Measurements from ENCODE around the gene HOXC11.

The HOXC11 gene

DNA sequence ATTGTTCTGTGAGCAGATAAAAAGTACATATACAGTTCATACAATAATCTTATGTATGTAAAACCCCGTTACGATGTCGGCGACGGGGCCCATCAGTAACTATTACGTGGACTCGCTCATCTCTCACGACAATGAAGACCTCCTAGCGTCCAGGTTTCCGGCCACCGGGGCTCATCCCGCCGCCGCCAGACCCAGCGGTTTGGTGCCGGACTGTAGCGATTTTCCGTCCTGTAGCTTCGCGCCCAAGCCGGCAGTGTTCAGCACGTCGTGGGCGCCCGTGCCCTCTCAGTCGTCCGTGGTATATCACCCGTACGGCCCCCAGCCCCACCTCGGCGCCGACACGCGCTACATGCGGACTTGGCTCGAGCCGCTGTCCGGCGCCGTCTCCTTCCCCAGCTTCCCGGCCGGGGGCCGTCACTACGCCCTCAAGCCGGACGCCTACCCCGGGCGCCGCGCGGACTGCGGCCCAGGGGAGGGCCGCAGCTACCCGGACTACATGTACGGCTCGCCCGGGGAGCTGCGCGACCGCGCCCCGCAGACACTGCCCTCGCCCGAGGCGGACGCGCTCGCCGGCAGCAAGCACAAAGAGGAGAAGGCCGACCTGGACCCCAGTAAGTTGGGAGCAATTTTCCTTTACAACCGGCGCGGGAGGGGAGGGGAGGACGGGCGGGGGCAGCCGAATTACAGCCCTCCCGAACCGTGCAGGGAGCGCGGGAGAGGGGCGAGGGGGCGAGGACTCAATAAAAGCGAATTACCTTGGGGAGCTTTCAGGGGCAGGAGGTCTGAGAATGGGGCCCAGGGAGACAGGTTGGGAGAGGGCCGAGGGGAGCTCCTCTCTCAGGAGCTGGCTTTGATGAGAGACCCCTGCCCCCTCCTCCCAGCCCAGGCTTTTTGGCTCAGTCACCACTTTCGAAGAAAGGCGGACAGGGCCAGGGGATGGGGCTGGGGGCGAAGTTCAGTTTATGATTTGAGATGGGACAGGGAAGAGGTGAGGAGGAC is 27.5 kb downstream of the HOXC11 start, which contains the start of gene HOXC9:
TSS of gene HOXC9 (plus strand) at position 46 of the 999 bp plus-strand sequence. CDS start at position 74, 28 bp downstream.
- DNase-seq: peak; percentile 14

DNA sequence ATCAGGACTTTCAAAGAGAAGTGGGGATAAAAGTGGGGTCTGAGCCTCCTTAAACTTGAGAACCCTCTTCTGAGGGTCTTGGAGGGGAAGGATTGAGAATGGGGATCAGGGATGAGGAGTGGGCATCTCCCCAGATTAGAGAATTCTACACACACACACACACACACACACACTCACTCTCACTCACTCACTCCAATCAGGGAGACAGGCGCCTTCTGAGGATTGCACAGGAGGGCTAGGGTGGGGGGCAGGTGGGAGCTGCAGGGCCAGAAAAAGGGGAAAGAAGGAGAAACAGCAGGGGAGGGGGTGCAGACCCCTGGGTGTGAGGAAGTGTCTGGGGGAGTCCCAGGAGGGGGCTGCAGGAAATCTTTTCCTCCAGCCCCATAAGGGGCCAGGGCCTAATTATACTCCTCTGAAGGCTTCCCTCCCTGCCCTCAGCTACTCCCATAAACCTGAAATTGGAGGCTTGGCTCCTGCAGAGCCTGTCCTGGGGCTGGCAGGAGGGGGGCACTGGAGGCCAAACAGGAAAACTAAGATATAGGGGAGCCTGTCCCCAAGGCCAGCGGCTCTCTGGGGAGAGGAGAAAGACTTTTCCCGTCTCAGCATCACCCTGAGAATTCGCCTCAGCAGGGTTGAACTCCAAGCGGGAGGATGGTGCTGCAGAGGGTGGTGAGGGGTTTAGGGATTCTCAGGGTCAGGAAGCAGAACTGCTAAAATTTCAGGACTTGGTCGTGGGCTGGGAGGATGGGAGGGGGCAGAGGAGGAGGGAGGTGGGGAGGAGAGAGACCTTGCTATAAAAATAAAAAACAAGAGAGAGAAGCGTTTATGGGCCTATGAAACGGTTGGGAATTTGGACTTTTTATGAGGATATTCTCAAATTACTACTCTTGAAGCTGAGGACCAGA is 28.6 kb downstream of the HOXC11 start:
- no peak for DNase-seq

DNA sequence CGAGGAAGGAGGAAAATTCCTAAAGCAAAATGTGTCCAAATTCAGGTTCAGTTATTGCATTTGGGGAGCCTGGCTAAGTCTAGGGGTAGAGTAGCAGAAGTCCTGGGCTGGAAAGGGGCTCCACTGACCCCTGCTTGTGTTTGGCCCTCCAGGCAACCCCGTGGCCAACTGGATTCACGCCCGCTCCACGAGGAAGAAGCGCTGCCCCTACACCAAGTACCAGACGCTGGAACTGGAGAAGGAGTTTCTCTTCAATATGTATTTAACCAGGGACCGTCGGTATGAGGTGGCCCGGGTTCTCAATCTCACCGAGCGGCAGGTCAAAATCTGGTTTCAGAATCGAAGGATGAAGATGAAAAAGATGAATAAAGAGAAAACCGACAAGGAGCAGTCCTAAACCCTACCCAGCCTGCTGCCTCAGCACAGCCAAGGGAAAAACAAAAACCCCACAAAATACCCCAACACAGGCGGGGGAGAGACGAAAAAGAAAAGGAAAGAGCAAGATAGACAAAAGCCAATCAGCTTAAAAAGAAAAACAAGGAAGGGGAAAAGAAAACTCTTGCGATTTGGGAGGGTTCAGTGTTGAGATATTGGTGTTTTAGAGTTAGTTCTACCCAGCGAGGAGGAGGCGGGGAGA is 29.5 kb downstream of the HOXC11 start:
- no peak for DNase-seq

DNA sequence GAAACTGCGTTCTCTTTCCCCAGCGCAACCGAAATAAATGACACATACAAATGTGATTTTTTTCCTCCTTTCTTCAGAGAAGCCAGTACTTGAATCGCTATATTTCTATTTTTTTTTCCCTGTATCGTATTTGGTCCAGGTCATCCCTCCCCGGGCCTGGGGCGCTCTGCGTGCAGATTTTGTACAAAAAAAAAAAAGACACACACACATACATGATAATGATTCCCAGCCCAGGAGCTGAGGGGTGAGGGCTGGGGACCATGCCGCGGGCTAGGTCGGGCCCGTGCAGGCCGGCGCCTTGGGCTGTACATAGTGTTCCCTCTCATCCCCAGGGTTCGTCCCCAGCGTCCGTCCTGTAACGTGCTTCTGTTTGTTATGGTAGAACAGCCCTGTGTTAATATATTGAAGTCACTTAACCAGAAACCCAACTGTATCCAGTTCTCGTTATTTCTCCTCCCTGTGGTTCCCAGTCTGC is 30.0 kb downstream of the HOXC11 start:
- DNase-seq: no peak

DNA sequence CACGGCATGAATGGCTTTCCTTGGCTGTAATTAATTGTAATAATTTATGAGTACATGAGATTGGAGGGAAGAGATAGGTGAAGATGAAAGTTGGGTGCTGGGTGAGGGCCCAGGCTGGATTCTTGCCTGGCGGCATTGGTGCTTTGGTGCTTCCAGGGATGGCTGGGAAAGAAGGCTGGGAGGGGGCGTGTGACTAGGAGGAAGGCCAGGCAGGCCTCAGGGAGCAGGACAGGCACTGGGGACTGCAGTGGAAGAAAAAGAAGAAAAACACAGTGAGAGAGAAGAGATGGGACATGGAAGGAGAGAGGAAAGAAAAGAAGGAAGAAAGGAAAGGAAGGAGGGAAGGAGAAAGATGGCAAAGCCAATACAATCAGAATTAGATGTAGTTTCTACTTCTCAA is 30.7 kb downstream of the HOXC11 start:
- DNase-seq: no peak

DNA sequence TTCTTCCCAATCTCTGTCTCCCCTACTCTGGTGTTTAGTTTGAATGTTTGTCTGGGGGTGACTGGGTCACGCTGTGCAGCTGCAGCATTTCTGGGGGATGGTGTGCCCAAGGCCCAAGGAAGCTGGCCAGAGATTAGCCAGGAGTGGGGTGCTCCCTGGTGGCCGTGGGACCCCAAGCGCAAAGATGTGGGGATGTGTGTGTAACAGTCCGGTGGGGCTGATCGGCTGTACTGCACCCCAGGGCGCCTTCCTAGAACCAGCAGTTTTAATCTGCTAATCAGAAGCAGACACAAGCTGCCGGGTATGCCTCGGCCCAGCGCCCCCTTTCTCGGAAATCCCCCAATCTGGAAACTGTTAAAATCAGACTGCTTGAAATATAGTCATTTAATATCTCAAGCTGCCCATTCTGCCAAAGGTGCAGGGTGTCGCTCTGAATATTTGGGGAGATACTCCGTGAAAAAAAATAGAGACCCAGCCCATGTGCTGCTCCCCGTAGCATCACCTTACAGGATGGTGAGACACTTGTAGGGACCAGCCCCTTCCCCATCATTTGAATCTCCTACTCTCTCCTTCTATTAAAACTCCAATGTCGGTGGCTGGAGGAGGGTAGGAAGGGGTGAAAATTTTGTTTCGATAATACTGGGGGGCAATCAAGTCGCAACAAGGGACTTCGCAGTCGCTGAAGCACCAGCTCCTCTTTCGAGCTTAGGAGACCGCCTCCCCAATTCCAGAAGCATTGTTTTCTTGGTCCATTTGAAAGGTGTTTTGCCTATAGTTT is 31.3 kb downstream of the HOXC11 start:
- DNase-seq: no peak

DNA sequence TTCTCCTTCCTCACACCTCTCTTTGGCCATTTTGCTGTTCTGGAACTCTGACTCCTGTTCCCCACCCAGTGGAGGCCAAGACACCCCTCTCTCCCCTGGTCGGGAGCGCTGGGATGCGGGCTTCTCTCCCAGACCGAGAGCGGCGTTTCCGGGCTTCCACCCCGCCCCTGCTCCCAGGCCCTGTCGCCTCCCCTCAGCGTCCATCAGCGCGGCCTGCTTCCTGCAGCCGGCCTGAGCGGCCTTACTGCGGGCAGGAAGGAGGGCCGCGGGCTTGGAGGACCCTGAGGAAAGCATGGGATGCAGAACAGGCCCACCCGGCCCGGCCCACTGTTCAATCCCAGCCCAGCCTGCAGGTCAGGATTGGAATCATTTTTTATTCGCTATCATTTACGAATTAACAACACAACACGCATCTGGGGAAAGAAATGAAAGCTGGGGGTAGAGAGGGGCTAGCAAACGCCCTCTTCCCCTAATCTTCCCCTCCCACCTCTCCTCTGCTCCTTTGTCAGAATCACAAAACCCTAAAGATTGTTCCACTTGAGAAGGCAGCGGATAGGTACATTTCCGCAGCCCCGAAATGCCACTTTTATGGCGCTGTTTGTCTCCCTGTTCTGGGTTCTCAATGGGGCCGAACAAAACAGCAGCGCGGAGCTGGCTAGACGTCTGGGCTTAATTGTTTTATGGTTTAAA is 32.1 kb downstream of the HOXC11 start:
- DNase-seq: no peak

DNA sequence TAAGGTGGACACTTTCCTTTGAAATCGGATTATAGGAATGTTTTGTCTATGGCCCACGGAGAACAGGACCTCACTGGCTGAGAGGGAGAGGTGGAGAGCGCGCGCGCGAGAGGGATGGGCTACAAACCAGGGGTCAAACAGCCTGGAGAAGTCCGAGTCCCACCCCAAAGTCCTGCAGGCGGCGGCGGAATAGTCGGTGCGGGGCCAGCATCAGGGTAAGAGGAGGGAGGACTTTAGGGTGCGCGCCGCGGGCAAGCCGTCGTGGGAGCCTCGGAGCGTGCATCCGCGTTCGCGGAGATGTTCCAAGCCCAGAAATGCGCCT is 32.6 kb downstream of the HOXC11 start:
- DNase-seq: no peak

DNA sequence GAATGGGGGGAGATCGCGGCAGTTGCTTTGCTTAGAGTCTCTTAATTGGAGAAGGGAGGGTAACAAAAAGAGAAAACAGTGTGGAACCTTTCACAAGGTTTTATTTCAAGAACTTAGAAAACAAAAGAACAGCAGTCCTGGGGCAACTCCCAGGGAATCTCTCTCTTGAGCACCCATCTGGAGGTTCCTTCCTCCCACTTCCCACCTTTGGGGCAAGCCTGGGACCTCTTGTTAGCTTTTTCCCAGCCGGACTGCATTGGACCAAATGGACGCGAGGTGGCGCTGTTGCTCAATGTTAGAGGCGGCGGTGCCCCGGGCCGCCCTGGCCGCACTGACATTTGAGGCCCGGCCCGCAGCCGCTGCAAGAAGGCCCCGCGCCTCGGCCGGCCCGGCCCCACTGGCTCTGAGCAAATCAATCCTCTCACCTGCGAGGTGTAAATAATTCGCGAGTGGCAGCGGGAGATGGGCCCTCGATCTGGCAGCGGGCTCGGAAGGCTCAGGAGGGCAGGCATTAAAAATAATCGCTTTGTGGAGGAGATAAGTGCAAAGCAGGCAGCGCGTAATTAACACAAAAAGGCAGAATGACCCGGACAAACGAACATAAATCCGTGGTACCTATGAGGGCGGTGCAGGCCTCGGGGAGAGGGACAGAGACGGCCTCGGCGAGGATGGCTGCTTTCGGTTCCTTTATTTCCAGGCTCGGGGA is 33.1 kb downstream of the HOXC11 start:
- DNase-seq: peak; percentile 67

DNA sequence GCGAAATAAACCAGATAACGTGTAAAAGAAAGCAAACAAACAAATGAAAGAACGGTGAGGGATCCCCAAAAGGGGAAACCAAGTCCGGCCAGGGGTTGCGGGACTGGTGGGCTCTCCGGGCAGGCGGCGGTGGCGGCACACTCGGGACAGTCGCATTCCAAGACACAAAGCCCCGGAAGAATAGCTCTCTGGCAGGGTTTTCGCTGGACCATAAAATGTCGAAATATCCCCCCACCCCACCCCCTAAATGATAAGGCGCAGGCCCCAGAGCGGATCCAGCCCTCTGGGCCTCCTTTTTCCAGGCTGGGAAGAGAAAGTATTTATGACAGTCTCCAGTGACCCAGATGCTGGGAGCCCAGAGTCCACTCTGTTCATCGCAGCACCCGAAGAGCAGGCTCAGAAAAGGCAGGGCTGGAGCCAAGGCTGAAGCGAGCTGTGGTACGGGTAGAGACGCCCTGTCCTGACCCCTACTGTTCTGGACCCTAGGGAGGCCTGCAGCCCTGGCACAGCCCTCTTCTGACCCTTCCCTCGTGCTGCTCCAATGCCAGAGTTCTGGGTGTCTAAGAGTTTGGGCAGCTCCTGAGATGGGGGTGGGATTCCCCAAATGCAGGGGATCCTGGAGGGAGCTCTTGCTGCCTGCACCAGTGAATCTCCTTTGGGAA is 33.8 kb downstream of the HOXC11 start:
- no peak for DNase-seq

DNA sequence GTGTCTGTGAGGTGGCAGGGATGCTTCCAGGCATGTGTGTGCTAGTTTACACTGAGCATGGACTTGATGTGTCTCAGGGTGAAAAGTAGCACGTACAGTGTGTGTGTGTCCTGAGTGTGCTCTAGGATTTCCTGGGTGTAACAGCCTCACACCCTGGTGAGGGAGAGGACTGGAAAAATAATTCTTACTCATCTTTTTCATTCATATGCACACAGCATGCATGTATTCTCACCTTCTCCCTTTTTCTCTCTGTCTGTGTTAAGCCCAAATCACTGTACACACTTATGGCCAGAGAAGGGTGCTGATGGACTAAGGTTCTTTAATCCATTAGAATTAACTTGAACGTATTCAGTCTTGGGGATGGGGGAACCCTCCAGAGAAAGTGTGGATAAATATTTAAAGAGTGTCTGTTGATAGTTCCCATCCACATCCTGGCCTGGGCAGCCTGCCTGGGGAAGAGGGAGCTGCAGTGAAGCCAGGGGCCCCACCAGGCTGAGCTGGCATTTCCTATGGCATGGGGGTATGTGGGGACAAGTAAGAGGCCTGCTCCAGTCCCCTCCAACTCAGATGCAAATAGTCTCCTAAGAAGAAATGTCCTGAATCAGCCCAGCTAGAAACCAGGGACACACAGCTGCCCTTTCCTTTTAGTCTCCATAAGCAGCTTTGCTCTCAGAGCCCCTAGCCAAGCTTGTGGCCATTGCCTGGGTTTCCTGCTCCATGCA is 34.8 kb downstream of the HOXC11 start:
- no peak for DNase-seq

DNA sequence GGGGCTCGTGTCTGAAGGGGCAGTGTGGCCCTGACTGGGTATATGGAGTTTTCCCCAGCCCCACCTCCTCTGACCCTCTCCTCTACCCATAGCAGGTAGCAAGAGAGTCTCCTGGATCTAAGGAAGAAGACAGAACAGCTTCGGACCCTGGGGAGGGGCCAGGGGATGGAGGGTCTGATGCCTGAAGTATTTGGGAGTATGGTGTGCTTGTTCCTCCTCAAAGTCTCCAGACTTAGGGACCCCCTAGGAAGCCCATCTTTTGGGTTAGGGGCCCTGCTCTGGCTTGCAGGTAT is 35.3 kb downstream of the HOXC11 start:
- no peak for DNase-seq

DNA sequence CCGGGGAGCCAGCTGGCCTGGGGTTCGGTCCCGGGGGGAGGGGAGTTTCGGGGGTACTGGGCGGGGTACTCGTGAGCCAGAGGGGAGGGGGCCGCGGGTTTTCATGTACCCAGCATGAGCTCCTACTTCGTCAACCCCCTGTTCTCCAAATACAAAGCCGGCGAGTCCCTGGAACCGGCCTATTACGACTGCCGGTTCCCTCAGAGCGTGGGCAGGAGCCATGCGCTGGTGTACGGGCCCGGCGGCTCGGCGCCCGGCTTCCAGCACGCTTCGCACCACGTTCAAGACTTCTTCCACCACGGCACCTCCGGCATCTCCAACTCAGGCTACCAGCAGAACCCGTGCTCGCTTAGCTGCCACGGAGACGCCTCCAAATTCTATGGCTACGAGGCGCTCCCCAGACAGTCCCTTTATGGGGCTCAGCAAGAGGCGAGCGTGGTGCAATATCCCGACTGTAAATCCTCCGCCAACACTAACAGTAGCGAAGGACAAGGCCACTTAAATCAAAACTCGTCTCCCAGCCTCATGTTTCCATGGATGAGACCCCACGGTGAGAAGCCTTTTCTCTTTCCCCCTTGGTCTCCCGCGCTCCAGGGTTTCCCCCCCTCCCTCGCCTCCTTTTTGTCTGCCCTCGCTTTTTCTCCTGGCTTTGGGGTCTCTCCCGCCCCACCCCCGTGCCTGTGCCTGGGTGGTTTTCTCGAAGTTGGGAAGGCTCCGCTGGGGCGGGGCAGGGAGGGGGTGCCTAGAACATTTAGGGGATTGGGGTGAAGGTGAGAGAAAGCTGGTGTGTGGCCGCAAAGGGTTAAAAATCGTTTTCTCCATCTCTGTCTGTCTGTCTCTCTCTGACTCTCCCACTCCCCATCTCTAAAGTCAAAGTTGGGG is 36.5 kb downstream of the HOXC11 start:
- peak; percentile 15 for DNase-seq

DNA sequence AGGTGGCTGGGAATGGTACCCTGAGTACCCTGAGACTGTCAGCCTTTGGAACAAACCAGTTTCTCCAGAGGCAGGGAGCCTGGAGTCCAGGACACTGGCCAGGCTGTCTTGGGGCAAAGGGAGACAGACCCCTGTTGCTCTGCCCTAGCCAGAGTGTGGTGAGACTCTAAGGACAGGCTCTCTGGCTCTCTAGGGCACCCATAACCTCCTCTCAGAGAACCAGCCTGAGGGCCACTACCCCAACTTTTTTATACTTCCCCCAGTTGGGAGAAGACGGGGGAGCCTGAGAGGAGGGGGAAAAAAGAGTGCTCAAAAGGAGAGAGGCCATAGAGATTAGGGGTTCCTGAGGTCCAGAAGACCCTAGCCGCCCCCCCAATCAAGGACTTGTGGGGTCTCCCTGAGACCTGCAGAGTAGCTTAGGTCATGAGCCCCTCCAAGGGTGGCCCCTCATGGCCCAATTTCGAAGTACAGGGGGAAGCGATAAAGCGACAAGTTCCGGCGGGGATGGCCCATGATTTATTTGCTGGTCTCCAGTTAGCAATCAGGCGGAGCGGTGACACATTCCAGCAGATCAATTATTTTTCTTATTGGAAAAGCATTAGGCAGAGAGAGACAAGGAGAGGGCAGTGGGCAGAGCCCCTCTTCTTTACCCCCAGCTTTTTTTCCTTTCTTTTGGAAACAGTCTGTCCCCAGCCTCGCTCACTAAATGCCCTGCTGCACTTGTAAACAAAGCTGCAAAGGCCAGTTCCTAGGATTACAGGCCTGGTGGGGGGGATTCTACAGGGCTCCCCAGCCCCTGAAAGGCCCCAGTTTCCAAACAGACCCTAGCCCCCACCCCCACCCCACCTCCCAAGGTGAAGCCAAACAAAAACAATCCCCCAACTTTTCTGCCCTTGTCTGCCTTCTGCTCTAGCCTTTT is 37.4 kb downstream of the HOXC11 start:
- no peak for DNase-seq

DNA sequence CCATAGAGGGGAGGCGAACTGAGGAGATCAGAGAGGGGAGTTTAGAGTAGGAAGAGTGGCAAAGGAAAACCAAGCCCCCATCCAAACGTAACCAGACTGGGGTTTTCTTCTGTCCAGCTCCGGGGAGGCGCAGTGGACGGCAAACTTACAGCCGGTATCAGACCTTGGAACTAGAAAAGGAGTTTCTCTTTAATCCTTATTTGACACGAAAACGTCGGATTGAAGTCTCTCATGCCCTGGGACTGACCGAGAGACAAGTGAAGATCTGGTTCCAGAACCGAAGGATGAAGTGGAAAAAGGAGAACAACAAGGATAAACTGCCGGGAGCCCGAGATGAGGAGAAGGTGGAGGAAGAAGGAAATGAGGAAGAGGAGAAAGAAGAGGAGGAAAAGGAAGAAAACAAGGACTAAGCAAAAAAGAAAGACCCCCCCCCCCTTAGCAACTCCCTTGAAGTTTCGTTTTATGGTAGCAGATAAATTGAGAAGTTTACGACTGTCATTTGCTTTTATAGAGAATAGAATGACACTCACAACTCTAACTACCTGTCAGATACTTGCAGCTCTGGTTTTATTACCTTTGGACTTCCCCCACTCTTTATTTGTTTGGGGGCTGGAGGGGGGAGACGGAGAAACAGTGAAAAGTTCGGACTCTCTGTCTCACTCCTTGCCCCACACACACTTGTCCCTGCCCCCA is 38.2 kb downstream of the HOXC11 start:
- no peak for DNase-seq

DNA sequence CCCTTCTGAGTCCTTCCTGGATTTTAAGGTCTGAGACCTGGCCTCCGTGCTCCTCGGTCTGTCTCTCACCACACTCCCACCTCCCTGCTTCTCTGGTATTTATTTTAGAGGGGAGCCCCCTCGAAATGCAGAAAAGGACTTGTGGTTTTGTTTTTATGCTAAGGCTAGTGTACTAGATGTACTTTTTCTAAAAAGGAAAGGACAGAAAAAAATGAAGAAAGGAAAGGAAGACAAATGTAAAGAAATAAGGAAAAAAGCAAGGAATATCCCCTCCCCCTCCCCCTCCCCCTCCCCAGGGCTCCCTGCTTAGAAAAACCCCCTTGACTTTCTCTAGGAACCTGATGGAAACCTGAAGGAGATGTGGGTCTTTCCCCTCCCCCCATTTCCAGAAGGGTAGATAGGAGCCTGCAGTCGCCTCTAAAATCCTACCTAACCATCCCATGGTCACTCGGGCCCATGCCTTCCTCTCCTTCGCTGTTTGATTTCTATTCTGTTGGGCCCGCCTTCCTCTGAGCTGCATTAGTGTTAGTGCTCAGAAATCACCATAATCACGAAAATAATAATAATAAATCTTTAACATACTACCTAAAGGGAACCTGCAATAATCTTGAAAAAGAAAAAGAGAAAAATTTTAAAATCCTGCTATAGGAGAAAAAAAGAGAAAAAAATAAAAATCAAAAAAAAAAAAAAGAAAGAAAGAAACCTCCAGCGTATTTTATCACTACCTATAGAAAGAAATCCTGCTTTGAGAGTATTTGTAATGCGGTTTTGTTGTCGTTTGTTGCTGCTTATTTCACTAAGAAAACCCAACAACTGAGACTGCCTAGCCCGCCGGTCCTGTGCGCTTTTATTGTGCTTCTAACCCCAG is 39.0 kb downstream of the HOXC11 start:
- no peak for DNase-seq

Measured in NCI-H748 treated with DMSO at 0.1 percent for 48 hours (cell line).